OCI-LY1 (cell line): Measurements from ENCODE around the gene FXYD3.

Source experiments
- H2AFZ ChIP-seq: fragments of 200-600 bp; sonication (generic), shearing (Covaris generic); 2 replicates; pipeline ENCODE4 v1.6.0; 2014; ENCODE audit warnings: antibody characterized with exemption, mild to moderate bottlenecking, low read length
- H3F3A ChIP-seq: fragments of 200-600 bp; sonication (generic), shearing (Covaris generic); 2 replicates; pipeline ENCODE4 v1.6.0; 2014; ENCODE audit warnings: mild to moderate bottlenecking, antibody characterized with exemption, low read length, moderate library complexity; ENCODE audit not compliant: insufficient read depth
- H3K27ac ChIP-seq: fragments of 200-600 bp; sonication (generic); 2 replicates; pipeline ENCODE4 v1.5.1; 2014; ENCODE audit warnings: low read length, mixed run types, mild to moderate bottlenecking, low read depth; ENCODE audit not compliant: poor library complexity, severe bottlenecking
- H3K27me3 ChIP-seq: fragments of 200-600 bp; sonication (generic); 2 replicates; pipeline ENCODE4 v1.6.0; 2014; ENCODE audit warnings: antibody characterized with exemption, mild to moderate bottlenecking, low read length, moderate library complexity; ENCODE audit not compliant: insufficient read depth
- H3K36me3 ChIP-seq: fragments of 200-600 bp; sonication (generic); 2 replicates; pipeline ENCODE4 v1.6.1; 2014; ENCODE audit warnings: mild to moderate bottlenecking, antibody characterized with exemption, low read length, moderate library complexity, mixed read lengths; ENCODE audit not compliant: insufficient read depth
- H3K4me1 ChIP-seq: fragments of 200-600 bp; sonication (generic); 2 replicates; pipeline ENCODE4 v1.5.1; 2014; ENCODE audit warnings: mild to moderate bottlenecking, low read length, moderate library complexity; ENCODE audit not compliant: insufficient read depth, severe bottlenecking
- H3K4me2 ChIP-seq: fragments of 200-600 bp; sonication (generic), shearing (Covaris generic); 2 replicates; pipeline ENCODE4 v1.6.1; 2014; ENCODE audit warnings: low read length
- H3K4me3 ChIP-seq: fragments of 200-600 bp; sonication (generic); 2 replicates; pipeline ENCODE4 v1.5.1; 2014; ENCODE audit warnings: low read length, low read depth, mild to moderate bottlenecking, mixed read lengths; ENCODE audit not compliant: poor library complexity, severe bottlenecking
- H3K79me2 ChIP-seq: fragments of 200-600 bp; shearing (Covaris generic); 2 replicates; pipeline ENCODE4 v1.6.1; 2016; ENCODE audit warnings: mixed run types, low read length, mixed read lengths; ENCODE audit not compliant: insufficient read depth
- H3K9ac ChIP-seq: fragments of 200-600 bp; sonication (generic), shearing (Covaris generic); 2 replicates; pipeline ENCODE4 v1.6.1; 2014; ENCODE audit warnings: mild to moderate bottlenecking, low read length, mixed read lengths
- H3K9me2 ChIP-seq: fragments of 200-600 bp; sonication (generic), shearing (Covaris generic); 2 replicates; pipeline ENCODE4 v1.6.1; 2014; ENCODE audit warnings: low read depth, mild to moderate bottlenecking, low read length, mixed read lengths
- H3K9me3 ChIP-seq: fragments of 200-600 bp; shearing (Covaris generic); 2 replicates; pipeline ENCODE4 v1.6.1; 2014; ENCODE audit warnings: low read length, mixed read lengths
- H4K20me1 ChIP-seq: fragments of 200-600 bp; sonication (generic), shearing (Covaris generic); 2 replicates; pipeline ENCODE4 v1.6.0; 2016; ENCODE audit warnings: mild to moderate bottlenecking, low read length; ENCODE audit not compliant: insufficient read depth
- EZH2 ChIP-seq: fragments of 200-600 bp; sonication (generic), shearing (Covaris generic); IDR thresholded peaks from 2 replicates; pipeline ENCODE4 v1.8.0; 2017; ENCODE audit warnings: borderline replicate concordance, mixed run types, mild to moderate bottlenecking, antibody characterized with exemption, low read length, moderate library complexity, mixed read lengths
- TF ChIP-seq, protein P1 (sequence below): fragments of 200-600 bp; sonication (generic), shearing (Covaris generic); IDR thresholded peaks from 2 replicates; pipeline ENCODE4 v1.5.1; 2017; ENCODE audit warnings: mild to moderate bottlenecking, antibody characterized with exemption, low read length, moderate library complexity, mixed read lengths

The FXYD3 gene

DNA sequence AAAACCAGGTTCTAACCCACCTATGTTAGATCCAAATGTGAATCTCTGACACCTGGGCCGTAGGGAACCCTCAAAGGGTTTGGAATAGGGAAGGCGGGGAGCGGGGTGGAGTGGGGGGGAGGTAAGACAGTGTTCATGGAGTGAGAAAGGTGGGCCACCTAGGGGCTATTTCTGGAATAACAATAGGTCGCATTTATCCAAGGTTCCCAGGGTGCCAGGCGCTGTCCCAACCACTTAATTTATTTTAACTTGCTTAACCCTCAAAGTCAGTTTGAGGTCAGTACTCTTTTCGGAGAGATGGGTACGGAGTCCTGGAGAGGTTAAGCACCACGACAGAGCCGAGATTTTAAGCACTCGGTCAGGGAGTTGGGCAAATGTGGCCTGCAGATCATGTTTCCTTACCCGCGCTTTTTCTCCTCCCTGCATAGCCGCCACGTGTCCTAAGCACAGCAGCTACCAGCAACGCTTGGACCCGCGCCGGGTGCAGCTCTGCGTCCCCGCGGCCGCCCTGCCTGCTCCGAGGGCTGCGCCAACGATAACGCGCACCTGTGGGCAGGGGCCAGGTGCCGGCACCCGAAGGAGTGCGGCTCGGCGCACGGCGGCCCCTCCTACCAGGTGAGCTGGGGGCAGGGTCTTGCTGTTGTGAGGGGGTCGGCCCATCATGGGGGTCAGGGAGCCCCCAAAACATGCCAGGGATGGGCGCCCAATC, 25.0 kb upstream of the FXYD3 start:
- peak overlapping the region; percentile 16 for H3K4me3 ChIP-seq
- H3K36me3 ChIP-seq, result no peaks in the 10 kb centered on the region
- peak overlapping the region; percentile 30 for H3K4me2 ChIP-seq
- H3F3A ChIP-seq, result no peaks in the 10 kb centered on the region
- peaks cover 24% of the 10 kb centered on the region for H3K4me1 ChIP-seq
- H3K9ac ChIP-seq, result no peak overlapping the region; the same call in 1 of the 2 replicates
- no peaks in the 10 kb centered on the region for H3K9me3 ChIP-seq
- no peak overlapping the region for H2AFZ ChIP-seq
- no peak overlapping the region for H3K27ac ChIP-seq
- no peaks in the 10 kb centered on the region for H3K27me3 ChIP-seq
- H3K79me2 ChIP-seq, result no peaks in the 10 kb centered on the region
- no peak for TF ChIP-seq EZH2
- TF ChIP-seq, protein P1, sequence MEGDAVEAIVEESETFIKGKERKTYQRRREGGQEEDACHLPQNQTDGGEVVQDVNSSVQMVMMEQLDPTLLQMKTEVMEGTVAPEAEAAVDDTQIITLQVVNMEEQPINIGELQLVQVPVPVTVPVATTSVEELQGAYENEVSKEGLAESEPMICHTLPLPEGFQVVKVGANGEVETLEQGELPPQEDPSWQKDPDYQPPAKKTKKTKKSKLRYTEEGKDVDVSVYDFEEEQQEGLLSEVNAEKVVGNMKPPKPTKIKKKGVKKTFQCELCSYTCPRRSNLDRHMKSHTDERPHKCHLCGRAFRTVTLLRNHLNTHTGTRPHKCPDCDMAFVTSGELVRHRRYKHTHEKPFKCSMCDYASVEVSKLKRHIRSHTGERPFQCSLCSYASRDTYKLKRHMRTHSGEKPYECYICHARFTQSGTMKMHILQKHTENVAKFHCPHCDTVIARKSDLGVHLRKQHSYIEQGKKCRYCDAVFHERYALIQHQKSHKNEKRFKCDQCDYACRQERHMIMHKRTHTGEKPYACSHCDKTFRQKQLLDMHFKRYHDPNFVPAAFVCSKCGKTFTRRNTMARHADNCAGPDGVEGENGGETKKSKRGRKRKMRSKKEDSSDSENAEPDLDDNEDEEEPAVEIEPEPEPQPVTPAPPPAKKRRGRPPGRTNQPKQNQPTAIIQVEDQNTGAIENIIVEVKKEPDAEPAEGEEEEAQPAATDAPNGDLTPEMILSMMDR, result peak; percentile 73
- no peaks in the 10 kb centered on the region for H3K9me2 ChIP-seq
- no peaks in the 10 kb centered on the region for H4K20me1 ChIP-seq

DNA sequence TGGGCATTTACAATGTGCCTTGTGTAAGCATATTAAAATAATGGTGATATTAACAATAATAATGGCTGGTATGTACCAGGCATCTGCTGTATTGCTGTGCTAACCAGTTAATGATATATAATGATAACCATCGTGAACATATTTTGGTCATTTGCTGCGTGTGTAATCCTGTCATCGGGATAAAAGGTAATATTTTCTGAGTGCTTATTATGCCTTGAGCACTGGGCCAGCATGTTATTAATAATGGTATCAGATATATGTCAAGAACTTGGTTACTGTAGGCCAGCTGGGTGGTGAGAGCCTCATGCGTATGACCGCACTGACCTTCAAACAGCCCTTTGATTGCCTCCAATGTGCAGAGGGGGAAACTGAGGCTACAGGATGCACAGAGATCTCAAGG, 22.2 kb upstream of the FXYD3 start:
- Histone ChIP-seq H3K79me2 (no peaks in the 10 kb centered on the region), H3K27me3 (no peaks in the 10 kb centered on the region), H3K9me2 (no peaks in the 10 kb centered on the region), H3K4me3 (no peak overlapping the region), H3K4me1 (peaks cover 11% of the 10 kb centered on the region), H3F3A (no peaks in the 10 kb centered on the region), H3K27ac (no peak overlapping the region), H2AFZ (no peak overlapping the region), H3K4me2 (no peak overlapping the region), H3K36me3 (no peaks in the 10 kb centered on the region), H4K20me1 (no peaks in the 10 kb centered on the region), H3K9ac (no peak overlapping the region), H3K9me3 (no peaks in the 10 kb centered on the region)
- no peak for TF ChIP-seq EZH2
- TF ChIP-seq, protein P1, result no peak

DNA sequence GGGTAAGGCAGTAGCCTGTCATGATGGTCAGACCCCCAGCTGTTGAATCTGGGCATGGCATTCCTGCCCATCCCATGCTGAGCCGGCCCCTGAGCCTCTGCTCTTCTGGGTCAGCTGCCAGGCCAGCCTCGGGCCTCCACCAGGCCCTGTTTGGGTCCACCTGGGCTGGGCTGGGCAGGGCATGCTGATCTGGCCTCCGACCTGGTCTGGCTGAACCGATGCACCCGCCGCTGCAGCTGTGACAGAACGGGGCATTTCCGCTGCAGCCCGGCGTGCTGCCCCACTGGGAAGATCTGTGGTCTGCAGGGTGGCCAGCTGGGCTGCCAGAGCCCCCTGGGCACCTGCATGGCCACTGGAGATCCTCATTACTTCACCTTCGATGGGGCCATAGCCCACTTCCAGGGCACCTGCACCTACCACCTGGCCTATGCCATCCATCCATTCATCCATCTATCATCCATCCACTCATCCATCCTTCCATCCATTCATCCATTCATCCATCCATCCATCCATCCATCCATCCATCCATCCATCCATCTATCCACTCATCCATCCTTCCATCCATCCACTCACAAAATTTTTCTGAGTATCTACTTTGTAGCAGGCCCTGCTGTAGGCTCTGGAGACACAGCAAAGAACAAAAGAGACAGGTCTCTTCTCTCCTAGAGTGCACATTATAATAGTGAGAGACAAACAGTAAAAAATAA, 21.5 kb upstream of the FXYD3 start:
- Histone ChIP-seq H3K9me2 (no peaks in the 10 kb centered on the region), H3K36me3 (no peaks in the 10 kb centered on the region), H3K4me1 (peaks cover 11% of the 10 kb centered on the region), H3K9me3 (no peaks in the 10 kb centered on the region), H2AFZ (no peak overlapping the region), H3K27me3 (no peaks in the 10 kb centered on the region), H3K9ac (no peak overlapping the region), H3K4me3 (no peak overlapping the region), H4K20me1 (no peaks in the 10 kb centered on the region), H3F3A (no peaks in the 10 kb centered on the region), H3K4me2 (no peak overlapping the region), H3K79me2 (no peaks in the 10 kb centered on the region), H3K27ac (no peak overlapping the region)
- TF ChIP-seq EZH2, result no peak
- TF ChIP-seq, protein P1, result no peak
